Fibroblast of lung (primary cell): ENCODE measurements around the gene THAP4.

Experiments used
- CTCF ChIP-seq, 2 donors: IDR thresholded peaks in 1 of 2; conservative IDR thresholded peaks in 1 of 2; 1 replicate in 1 of 2; 2 replicates in 1 of 2; pipeline ENCODE4 v1.5.1; 2011 to 2012; ENCODE audit warnings: low read length in 2 of 2, control low read depth in 1 of 2, inconsistent platforms in 1 of 2, low read depth in 1 of 2, mild to moderate bottlenecking in 1 of 2
- EZH2 ChIP-seq: IDR thresholded peaks from 2 replicates; pipeline ENCODE4 v1.5.1; 2012; ENCODE audit warnings: low read length, control low read depth, mild to moderate bottlenecking; ENCODE audit errors: missing control alignments

- no peak for TF ChIP-seq EZH2
- TF ChIP-seq CTCF (conservative IDR thresholded peaks at IDR 0.05 in 1 of 2, IDR thresholded peaks at IDR 0.05 in 1 of 2; ENCODE audit: low read depth in 1 of 2, low read length in 2 of 2), result no peak
Observed at GRCh38 chr2:241534701-241535375, 102.1 kb downstream of the THAP4 start.
